DMS79 treated with DMSO at 0.1 percent for 48 hours (cell line): ENCODE results near the gene MALRD1.

Experiments
- DNase-seq: peaks from one replicate; lab custom pipeline; 2025; lab: John Stamatoyannopoulos, UW

Gene MALRD1

GRCh38 chr10:19048489-19048888 is at the start of gene MALRD1:
Gene MALRD1, plus strand, starts transcription at chr10:19048801. Its CDS starts 138 bp downstream, at chr10:19048939.
- no peak for DNase-seq

- no peak for DNase-seq
These were observed 45.3 kb upstream of the MALRD1 start for GRCh38 chr10:19003341-19003740.

GRCh38 chr10:19012111-19012510 is 36.5 kb upstream of the MALRD1 start:
- DNase-seq = no peak

GRCh38 chr10:19014034-19014433 is 34.6 kb upstream of the MALRD1 start:
- no peak for DNase-seq

DNA sequence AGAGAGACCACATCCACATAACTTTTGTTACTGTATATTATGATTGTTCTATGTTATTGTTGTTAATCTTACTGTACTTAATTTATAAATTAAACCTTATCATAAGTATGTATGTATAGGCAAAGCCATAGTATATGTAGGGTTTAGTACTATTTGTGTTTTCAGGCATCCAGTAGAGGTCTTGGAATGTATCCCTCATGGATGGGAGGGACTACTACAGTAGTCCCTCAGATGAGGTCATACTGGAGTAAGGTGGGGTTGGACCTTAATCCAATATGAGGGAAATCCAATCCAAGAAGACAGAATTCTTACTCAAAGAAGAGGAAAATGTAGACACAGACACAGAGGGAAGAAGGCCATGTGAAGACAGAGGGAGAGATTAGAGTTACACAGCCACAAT is 34.1 kb upstream of the MALRD1 start:
- no peak for DNase-seq

DNA sequence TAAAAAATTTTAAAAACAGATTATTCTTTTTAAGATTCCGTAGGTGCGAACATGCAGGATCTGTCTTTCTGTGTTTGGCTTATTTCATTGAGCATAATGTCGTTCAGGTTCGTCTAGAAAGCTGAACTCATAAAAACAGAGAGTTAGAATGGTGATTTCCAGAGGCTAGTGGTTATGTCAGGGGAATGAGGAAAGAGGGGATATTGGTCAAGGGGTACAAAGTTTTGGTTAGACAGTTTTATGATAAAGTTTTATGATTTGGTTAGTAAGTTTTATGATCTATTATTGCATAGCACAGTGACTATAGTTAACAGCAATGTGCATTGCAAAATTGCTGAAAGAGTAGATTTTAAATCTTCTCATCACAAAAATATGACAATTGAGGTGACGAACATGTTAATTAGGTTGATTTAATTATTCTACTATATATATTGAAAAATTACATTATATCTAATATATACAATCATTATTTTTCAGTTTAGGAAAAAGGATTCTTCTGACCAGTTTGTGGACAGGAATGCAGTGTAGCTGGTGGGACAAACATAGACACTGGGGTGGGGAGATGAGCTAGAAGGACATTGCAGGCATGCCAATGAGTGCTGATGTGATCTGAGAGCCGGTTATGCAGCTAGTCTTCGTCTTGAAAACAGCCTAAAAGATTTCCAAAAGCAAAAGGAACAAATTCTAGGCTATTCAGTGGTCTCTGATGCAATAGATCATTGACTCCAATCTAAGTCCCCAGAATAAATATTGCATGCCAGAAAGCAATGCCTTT is 31.3 kb upstream of the MALRD1 start:
- no peak for DNase-seq

GRCh38 chr10:19021162-19021561 is 27.4 kb upstream of the MALRD1 start:
- no peak for DNase-seq

DNA sequence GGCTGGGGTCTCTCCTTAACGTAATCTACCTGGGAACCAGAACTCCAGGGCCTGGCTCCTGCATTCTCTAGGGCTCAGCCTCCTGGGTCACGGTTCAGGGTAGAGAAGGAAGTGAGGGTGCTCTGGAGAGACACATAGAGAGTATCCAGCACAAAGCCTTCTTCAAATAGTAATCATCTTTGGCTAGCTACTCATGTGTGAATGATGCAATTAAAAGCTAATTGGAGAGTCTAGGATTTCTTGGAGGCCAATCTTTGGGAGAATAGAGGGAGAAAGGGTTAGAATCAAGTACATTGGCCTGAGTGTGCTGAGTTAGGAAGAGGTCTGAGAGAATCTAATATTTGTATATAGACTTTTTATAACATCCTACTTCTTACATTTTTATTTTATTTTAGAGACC is 24.0 kb upstream of the MALRD1 start:
- DNase-seq = no peak

- no peak for DNase-seq
These were observed 16.8 kb upstream of the MALRD1 start for GRCh38 chr10:19031763-19032162.

DNA sequence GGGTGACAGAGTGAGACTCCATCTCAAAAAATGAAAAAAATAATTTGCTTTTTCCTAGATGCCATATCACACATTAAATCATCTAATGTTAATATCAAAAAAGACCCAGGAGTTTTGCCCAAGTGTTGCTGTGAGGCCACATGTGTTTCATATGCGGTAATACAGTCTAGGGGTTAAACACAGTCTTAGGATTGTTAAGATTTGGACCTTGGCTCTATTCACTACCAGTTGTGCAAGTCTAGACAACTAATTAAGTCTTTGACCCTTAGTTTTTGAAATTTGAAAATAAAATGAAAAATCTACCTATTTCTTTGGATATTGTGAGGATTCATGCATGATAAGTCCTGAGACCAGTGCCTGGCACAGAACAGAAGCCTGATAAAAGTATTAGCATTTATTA is 14.9 kb upstream of the MALRD1 start:
- DNase-seq = no peak

DNA sequence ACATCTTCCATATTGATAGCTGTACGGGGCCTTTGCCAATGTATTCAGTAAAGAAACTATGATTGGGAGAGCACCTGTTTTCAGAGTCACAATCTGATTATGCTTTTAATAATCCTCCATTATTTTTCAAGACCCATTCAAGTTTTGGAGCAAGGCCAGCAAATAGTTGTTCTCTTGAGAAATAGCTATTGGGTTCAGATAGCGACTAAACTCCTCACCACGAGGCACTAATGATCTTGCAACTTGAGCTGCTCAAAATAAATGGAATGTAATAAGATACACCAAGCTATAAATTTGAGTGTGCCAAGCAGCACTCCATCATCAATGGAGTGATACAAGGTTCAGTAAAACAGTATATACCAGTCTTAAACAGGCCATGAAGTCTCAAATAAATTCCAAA is 7.4 kb upstream of the MALRD1 start:
- DNase-seq = no peak

DNA sequence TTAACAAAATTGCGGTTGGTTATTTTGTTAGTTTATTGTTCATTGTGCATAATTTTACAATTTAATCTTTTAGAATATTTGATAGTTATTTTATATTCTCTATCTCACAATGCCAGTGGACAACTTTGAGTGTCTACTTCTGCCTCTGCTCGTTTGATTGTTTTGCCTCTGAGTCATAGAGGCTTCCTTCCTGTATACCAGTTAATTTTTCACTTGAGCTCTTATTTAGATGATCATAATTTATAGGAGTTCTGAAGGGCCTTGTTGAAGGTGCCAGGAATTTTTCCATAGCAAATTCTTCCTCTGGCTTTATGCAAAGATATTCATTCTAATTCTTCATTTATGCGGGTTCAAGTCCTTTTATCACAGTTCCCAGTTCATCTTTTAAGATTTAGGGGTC is 5.2 kb upstream of the MALRD1 start:
- no peak for DNase-seq

- DNase-seq = no peak
These were observed 1.9 kb upstream of the MALRD1 start for GRCh38 chr10:19046679-19047078.

- DNase-seq = no peak
These were observed 290 bp downstream of the MALRD1 start for GRCh38 chr10:19048891-19049290.

- DNase-seq = no peak
These were observed 966 bp downstream of the MALRD1 start for GRCh38 chr10:19049567-19049966.

DNA sequence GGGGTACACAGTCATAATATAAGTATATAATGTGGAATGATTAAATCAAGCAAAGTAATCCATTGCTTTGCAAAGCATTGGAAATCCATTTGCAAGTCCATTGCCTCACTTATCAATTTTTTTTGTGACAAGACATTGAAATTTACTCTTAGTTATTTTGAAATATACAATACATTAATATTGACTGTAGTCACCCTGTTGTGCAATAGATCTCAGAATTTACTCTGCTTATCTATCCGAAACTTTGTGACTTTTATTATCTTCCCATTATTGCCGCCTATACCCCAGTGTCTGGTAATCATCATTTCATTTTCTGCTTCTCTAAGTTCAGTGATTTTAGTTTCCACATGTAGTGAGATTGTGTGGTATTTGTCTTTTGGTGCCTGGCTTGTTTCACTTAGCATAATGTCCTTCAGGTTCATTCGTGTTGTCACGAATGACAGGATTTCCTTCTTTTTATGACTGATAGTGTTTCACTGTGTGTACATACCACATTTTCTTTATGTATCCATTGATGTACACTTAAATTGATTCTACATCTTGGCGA is 5.8 kb downstream of the MALRD1 start:
- no peak for DNase-seq

DNA sequence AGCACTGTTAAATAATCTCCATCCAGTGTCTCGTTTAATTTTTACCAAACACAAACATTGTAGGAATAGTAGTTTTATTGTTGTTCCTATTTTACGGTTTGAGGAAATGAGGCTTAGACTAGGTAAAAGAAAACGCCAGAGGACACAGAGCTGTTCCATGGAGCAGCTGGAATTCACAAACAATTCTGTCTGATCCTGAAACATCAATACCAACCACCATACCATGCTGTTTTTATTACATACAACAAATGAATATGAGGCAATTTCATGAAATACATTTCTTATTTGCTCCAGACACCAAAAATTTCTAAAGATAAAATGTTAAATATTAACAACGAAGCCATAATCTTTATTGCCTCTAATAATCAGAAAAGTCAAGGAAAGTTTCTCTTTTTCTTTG is 9.4 kb downstream of the MALRD1 start:
- no peak for DNase-seq

DNA sequence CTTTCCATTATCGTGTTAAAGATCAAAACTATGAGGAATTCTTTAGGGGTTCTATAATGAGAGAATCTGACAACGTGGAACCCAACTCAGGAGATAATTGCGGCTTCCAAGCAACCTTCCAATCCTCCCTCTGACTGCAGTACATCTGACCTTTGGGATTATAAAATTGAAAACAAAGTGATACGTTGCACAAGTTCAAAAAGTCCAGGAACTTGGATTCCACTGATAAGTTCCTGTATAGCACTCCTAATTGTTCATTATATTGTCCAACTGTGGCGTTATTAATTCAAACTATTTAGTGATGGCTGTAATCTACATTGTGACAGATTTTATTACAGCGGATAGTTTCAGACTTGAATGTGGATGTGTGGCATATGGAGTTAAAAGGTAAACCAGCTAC is 15.4 kb downstream of the MALRD1 start:
- no peak for DNase-seq

DNA sequence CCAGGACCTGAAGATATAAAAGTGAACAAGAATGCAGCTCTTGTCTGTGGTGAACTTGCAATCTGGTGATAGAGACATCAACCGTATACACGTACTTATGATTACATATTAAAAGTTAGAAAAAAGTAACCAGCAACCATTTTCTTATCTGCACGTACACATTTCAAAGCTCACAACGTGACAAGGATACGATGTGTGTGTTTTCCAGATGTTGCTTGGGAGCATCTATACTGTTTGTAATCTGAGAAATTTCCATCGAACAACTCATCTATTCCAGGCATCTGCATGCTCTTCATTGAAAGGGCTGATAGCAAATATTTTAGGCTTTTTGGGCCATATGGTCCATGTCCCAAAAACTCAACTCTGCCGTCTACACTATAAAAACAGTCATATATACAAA is 23.3 kb downstream of the MALRD1 start:
- DNase-seq = no peak

DNA sequence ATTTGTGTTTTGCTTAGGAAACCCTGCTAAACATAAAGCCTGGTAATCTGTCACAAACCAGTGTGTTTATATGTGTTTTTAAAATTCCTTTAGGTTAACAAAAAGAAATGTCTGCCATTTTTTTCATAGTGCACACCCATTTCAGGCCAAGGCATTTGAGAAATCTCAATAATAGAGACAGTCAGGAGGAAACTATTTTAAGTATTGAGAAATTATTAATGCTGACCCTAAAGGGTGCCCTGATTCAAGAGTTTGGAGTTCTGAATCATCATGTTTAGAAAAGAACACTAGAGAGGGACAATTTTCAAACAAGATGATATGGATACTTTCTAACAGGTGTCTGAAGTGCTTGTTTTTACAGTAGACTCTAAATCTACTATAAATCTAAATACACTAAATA is 28.7 kb downstream of the MALRD1 start:
- no peak for DNase-seq

DNA sequence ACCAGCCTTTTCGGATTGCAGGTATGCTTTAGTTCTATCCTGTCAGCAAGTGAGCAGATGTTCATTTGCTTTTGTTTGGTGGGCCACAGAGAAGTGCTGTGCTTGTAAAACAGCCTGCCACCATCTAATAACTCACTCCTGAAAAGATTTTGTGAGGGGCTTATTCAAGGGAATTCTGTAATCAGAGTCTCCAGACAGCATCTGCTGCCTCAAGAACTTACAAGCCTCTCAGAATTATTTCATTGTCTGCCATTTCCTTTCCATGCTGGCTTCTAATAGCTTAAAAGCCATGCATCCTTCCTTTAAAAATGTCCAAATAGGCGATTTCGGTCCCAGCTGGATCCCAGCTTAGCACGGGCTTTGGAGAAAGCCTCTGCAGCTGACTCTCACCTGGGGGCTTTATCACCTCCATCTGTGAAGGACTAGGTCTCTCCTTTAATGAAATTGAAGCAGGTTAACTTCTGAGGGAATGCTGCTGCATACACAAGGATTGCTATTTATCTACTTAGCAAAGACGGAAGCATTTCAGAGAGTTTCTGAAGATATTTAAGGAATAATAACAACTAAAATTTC is 48.0 kb downstream of the MALRD1 start:
- no peak for DNase-seq

DNA sequence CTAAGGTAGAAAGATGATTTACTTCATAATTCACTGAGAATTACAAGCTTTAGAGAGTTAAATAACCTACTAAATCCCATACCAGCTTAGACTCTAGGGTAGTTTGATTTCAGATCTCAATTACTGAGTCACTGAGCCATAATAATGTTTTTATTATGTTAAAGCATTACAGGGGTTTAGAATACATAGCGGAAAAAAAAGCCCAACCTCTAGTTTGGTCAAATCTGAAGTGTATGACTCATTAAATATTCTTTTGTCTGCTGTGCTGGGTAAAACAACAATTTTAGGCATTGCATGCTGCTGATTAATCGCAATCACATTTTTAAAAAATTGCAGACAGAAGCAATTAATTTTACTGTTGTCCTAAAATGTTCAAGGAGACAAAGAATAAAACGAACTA is 48.5 kb downstream of the MALRD1 start:
- no peak for DNase-seq

DNA sequence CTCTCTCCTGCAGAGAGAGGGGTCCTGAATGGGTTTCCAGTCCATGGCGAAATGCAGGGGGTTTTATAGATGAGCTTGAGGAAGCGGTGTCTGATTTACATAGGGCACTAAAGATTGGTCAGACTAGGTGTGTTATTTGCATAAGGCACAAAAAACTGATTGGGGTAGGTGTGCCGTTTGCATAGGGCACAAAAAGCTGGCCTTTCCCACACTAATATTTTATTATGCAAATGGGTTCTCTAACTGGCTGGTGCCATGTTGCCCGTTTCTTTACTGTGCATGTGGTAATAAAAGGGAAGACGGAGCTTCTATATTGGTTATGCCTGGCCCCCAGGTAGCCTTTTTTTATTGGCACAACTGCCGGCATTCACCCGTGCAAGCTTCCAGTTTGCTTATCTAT is 50.2 kb downstream of the MALRD1 start:
- no peak for DNase-seq

- no peak for DNase-seq
These were observed 58.8 kb downstream of the MALRD1 start for GRCh38 chr10:19107406-19107805.
